ENCODE measurements around the gene MUC2. TPM values are rescaled to one million over a fixed set of nuclear protein-coding genes. Genes with fewer than 3 reads are reported as not detected.

The MUC2 gene
- total and polyA plus RNA-seq, 2 of the 4 experiments (the other 2 are of a cell fraction): not detected

- no peak for ATAC-seq (ENCODE audit: low read depth)
Observed at GRCh38 chr11:1113405-1114201, 38.9 kb downstream of the MUC2 start.

More at GRCh38 chr11:1113405-1114201, 38.9 kb downstream of the MUC2 start:
- ChIA-PET POLR2A (ENCODE audit: unreplicated experiment) (no interaction called here), CTCF (no interaction called here)
- Histone ChIP-seq H3K9me1 (ENCODE audit: insufficient read depth, low read length) (no peaks in the 10 kb centered on the region), H3K4ac (ENCODE audit: low read depth, low read length) (no peak overlapping the region), H3K27ac (ENCODE audit: insufficient read depth, low read length) (no peak overlapping the region), H2BK120ac (ENCODE audit: low read depth, low read length) (no peak overlapping the region), H3K14ac (replicated peaks; ENCODE audit: low read depth, low read length) (no peak overlapping the region), H3K79me1 (ENCODE audit: low read depth in 1 of 2, low read length in 2 of 2) (no peaks in the 10 kb centered on the region), H2BK20ac (ENCODE audit: low read depth, low read length) (no peak overlapping the region), H2AFZ (replicated peaks; ENCODE audit: low read length, poor library complexity) (no peak overlapping the region), H2AK9ac (replicated peaks; ENCODE audit: low read depth, low read length, poor library complexity) (no peak overlapping the region), H4K5ac (ENCODE audit: low read depth, low read length) (no peak overlapping the region), H4K20me1 (ENCODE audit: insufficient read depth, low read length) (no peaks in the 10 kb centered on the region), H3K27me3 (ENCODE audit: control insufficient read depth, insufficient read depth, low read length) (peaks cover 10% of the 10 kb centered on the region; the same call in 1 of the 2 replicates), H3K4me2 (ENCODE audit: low read depth, low read length) (no peak overlapping the region), H3K18ac (ENCODE audit: low read depth, low read length) (no peak overlapping the region), H3K36me3 (ENCODE audit: control insufficient read depth, insufficient read depth, low read length) (no peaks in the 10 kb centered on the region), H4K8ac (ENCODE audit: low read depth in 2 of 2, low read length in 2 of 2) (no peak overlapping the region), H3K9ac (ENCODE audit: low read depth, low read length) (no peak overlapping the region), H3K56ac (ENCODE audit: extremely low read depth, insufficient read depth, low read length) (no peak overlapping the region), H3K23ac (ENCODE audit: low read depth, low read length) (no peak overlapping the region), H3K4me3 (ENCODE audit: insufficient read depth, low read depth, low read length) (no peak overlapping the region), H3K4me1 (ENCODE audit: control insufficient read depth, insufficient read depth, low read length) (no peaks in the 10 kb centered on the region), H4K91ac (ENCODE audit: insufficient read depth, low read depth, low read length) (no peak overlapping the region), H3K9me3 (ENCODE audit: control insufficient read depth, insufficient read depth, low read length) (no peaks in the 10 kb centered on the region), H2BK15ac (ENCODE audit: low read depth, low read length) (no peak overlapping the region), H2BK5ac (ENCODE audit: low read depth, low read length, poor library complexity, severe bottlenecking) (no peak overlapping the region), H2AK5ac (ENCODE audit: low read depth, low read length) (no peak overlapping the region)
- intact Hi-C loops (cut with micrococcal nuclease) (loop anchor here (1.0 to 2.0 kb wide), 2 partner anchors 89 to 402 kb away; no protein-coding TSS in a partner anchor), in situ Hi-C loops (cut with MboI; ENCODE audit: low sequenced_read_pairs) (no loop called here), dilution Hi-C loops (cut with HindIII; ENCODE audit: low sequenced_read_pairs, unreplicated experiment) (no loop called here)
- TF ChIP-seq FOS (IDR thresholded peaks at IDR 0.05; ENCODE audit: low read depth, low read length) (no peak), CHD1 (IDR thresholded peaks at IDR 0.05; ENCODE audit: low read depth, low read length) (no peak), POLR2A (IDR thresholded peaks at IDR 0.05; ENCODE audit: low read depth, low read length) (no peak), CEBPB (IDR thresholded peaks at IDR 0.05; ENCODE audit: low read depth, low read length) (no peak), RFX5 (IDR thresholded peaks at IDR 0.05; ENCODE audit: low read depth, low read length) (no peak), RAD21 (IDR thresholded peaks at IDR 0.05; ENCODE audit: low read length) (no peak), MAFK (IDR thresholded peaks at IDR 0.05; ENCODE audit: low read depth, low read length) (no peak), SMC3 (IDR thresholded peaks at IDR 0.05; ENCODE audit: low read depth, low read length) (no peak), USF2 (IDR thresholded peaks at IDR 0.05; ENCODE audit: low read depth, low read length) (no peak)
- TF ChIP-seq, protein P1, sequence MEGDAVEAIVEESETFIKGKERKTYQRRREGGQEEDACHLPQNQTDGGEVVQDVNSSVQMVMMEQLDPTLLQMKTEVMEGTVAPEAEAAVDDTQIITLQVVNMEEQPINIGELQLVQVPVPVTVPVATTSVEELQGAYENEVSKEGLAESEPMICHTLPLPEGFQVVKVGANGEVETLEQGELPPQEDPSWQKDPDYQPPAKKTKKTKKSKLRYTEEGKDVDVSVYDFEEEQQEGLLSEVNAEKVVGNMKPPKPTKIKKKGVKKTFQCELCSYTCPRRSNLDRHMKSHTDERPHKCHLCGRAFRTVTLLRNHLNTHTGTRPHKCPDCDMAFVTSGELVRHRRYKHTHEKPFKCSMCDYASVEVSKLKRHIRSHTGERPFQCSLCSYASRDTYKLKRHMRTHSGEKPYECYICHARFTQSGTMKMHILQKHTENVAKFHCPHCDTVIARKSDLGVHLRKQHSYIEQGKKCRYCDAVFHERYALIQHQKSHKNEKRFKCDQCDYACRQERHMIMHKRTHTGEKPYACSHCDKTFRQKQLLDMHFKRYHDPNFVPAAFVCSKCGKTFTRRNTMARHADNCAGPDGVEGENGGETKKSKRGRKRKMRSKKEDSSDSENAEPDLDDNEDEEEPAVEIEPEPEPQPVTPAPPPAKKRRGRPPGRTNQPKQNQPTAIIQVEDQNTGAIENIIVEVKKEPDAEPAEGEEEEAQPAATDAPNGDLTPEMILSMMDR (conservative IDR thresholded peaks at IDR 0.05; ENCODE audit: low read depth, low read length): no peak
- WGBS, 2 experiments (ENCODE audit: extremely low coverage in 2 of 2, insufficient read length in 1 of 2): 74% methylated on average over 20 of the region's 36 CpGs; no CpG with 5 or more reads in 1 of the 2 experiments
- DNase-seq: no peak
- no TSS peak for BruUV-seq (replicated peaks)

Measured in IMR-90 (cell line).